ENCODE results near the gene PIN1. TPM values are rescaled to one million over a fixed set of nuclear protein-coding genes. Genes with fewer than 3 reads are reported as not detected.

PIN1 gene
- polyA plus RNA-seq, 3 donors = 67.4 to 79.8 (median 68.3) TPM

DNA sequence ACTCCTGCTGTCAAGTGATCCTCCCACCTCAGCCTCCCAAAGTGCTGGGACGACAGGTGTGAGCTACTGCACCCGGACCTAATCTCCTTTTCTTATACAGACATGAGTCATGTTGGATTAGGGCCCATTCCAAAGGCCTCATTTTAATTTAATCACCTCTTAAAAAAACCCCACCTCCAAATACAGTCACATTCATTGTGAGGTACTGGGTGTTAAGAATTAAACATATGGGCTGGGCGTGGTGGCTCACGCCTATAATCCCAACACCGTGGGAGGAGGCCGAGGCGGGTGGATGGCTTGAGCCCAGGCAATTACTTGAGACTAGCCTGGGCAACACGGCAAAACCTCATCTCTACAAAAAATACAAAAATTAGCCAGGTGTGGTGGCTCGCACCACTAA is 46.6 kb downstream of the PIN1 start:
- Histone ChIP-seq H3K36me3 (replicated peaks in 1 of 2; ENCODE audit: control insufficient read depth in 1 of 2, insufficient read depth in 2 of 2, low read length in 2 of 2) (no peaks in the 10 kb centered on the region), H3K9me3 (replicated peaks in 1 of 2; ENCODE audit: control insufficient read depth in 1 of 2, insufficient read depth in 1 of 2, low read length in 2 of 2) (no peaks in the 10 kb centered on the region), H2AFZ (ENCODE audit: insufficient read depth, low read depth, low read length, poor library complexity, severe bottlenecking) (no peak overlapping the region), H3K9ac (ENCODE audit: insufficient read depth, low read length, poor library complexity, severe bottlenecking) (no peak overlapping the region), H3K4me2 (replicated peaks; ENCODE audit: extremely low read depth, low read length, poor library complexity, severe bottlenecking) (no peak overlapping the region), H3K27me3 (ENCODE audit: control insufficient read depth in 2 of 2, insufficient read depth in 2 of 2, low read length in 2 of 2) (no peaks in the 10 kb centered on the region), H3K4me1 (ENCODE audit: control insufficient read depth in 1 of 2, insufficient read depth in 2 of 2, low read length in 2 of 2) (no peaks in the 10 kb centered on the region), H3K79me2 (ENCODE audit: insufficient read depth, low read length) (no peaks in the 10 kb centered on the region), H4K20me1 (ENCODE audit: insufficient read depth, low read length) (no peaks in the 10 kb centered on the region), H3K4me3 (replicated peaks in 1 of 3; ENCODE audit: low read depth in 2 of 3, low read length in 3 of 3) (no peak overlapping the region), H3K27ac (ENCODE audit: low read depth in 1 of 2, low read length in 2 of 2) (no peak overlapping the region)
- Mint-ChIP-seq H3K27me3 (ENCODE audit: low read depth in 3 of 3) (peaks cover 4 to 11% (median 5%) of the 10 kb centered on the region in 3 donors), H3K36me3 (no peaks in the 10 kb centered on the region), H3K4me1 (no peaks in the 10 kb centered on the region), H3K4me3 (no peak overlapping the region), H3K27ac (peak overlapping the region in 1 of 7 donors; percentile 40), H3K9me3 (peaks cover 0 to 3% (median 2%) of the 10 kb centered on the region in 7 donors)
- no peak for DNase-seq
- WGBS (ENCODE audit: insufficient coverage) = 100% methylated on average over 1 of the region's 9 CpGs
- intact Hi-C loops (cut with micrococcal nuclease) = no loop called here
- TF ChIP-seq, protein P1, sequence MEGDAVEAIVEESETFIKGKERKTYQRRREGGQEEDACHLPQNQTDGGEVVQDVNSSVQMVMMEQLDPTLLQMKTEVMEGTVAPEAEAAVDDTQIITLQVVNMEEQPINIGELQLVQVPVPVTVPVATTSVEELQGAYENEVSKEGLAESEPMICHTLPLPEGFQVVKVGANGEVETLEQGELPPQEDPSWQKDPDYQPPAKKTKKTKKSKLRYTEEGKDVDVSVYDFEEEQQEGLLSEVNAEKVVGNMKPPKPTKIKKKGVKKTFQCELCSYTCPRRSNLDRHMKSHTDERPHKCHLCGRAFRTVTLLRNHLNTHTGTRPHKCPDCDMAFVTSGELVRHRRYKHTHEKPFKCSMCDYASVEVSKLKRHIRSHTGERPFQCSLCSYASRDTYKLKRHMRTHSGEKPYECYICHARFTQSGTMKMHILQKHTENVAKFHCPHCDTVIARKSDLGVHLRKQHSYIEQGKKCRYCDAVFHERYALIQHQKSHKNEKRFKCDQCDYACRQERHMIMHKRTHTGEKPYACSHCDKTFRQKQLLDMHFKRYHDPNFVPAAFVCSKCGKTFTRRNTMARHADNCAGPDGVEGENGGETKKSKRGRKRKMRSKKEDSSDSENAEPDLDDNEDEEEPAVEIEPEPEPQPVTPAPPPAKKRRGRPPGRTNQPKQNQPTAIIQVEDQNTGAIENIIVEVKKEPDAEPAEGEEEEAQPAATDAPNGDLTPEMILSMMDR (IDR thresholded peaks at IDR 0.05) = no peak

DNA sequence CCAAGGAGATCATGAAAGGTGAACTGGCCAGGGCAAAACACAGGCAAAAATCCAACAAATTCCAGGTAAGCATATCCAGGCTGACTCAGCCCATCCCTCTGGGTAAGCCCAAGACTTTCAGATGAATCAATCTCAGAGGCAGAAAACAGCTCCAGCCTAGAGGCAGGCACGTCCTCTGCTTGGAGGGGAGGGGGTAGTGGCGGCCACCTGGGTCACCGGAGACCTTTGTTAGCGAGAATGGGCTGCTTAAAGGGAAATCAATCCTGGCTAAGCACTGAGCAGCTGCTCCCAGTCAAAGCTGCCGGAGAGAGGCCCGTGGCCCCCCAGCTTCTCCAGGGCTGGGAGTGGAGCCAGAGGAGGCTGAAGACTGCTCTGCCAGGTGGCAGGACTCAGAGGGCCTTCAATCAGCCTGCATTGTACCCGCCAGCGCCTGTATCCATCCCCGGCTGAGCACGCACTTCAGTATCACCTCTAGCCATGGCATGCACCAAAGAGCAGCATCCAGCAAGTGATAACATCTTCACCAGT is 48.2 kb downstream of the PIN1 start:
- Mint-ChIP-seq H3K36me3 (no peaks in the 10 kb centered on the region), H3K4me3 (no peak overlapping the region), H3K27ac (no peak overlapping the region), H3K9me3 (peaks cover 0 to 3% (median 0%) of the 10 kb centered on the region in 7 donors), H3K4me1 (no peaks in the 10 kb centered on the region), H3K27me3 (ENCODE audit: low read depth in 3 of 3) (peaks cover 4 to 11% (median 8%) of the 10 kb centered on the region in 3 donors)
- Histone ChIP-seq H2AFZ (ENCODE audit: insufficient read depth, low read depth, low read length, poor library complexity, severe bottlenecking) (no peak overlapping the region), H3K4me2 (replicated peaks; ENCODE audit: extremely low read depth, low read length, poor library complexity, severe bottlenecking) (no peak overlapping the region), H3K4me3 (replicated peaks in 1 of 3; ENCODE audit: low read depth in 2 of 3, low read length in 3 of 3) (no peak overlapping the region), H3K27me3 (ENCODE audit: control insufficient read depth in 2 of 2, insufficient read depth in 2 of 2, low read length in 2 of 2) (no peaks in the 10 kb centered on the region), H3K79me2 (ENCODE audit: insufficient read depth, low read length) (no peaks in the 10 kb centered on the region), H3K9me3 (replicated peaks in 1 of 2; ENCODE audit: control insufficient read depth in 1 of 2, insufficient read depth in 1 of 2, low read length in 2 of 2) (no peaks in the 10 kb centered on the region), H4K20me1 (ENCODE audit: insufficient read depth, low read length) (no peaks in the 10 kb centered on the region), H3K4me1 (ENCODE audit: control insufficient read depth in 1 of 2, insufficient read depth in 2 of 2, low read length in 2 of 2) (no peaks in the 10 kb centered on the region), H3K27ac (ENCODE audit: low read depth in 1 of 2, low read length in 2 of 2) (no peak overlapping the region), H3K9ac (ENCODE audit: insufficient read depth, low read length, poor library complexity, severe bottlenecking) (no peak overlapping the region), H3K36me3 (replicated peaks in 1 of 2; ENCODE audit: control insufficient read depth in 1 of 2, insufficient read depth in 2 of 2, low read length in 2 of 2) (no peaks in the 10 kb centered on the region)
- no peak for DNase-seq
- WGBS (ENCODE audit: insufficient coverage) = 85% methylated on average over 10 of the region's 10 CpGs
- intact Hi-C loops (cut with micrococcal nuclease) = no loop called here
- TF ChIP-seq, protein P1 (IDR thresholded peaks at IDR 0.05) = no peak

Data from CD14-positive monocyte (primary cell).